Measurements from ENCODE around the gene CDIPT.

DNA sequence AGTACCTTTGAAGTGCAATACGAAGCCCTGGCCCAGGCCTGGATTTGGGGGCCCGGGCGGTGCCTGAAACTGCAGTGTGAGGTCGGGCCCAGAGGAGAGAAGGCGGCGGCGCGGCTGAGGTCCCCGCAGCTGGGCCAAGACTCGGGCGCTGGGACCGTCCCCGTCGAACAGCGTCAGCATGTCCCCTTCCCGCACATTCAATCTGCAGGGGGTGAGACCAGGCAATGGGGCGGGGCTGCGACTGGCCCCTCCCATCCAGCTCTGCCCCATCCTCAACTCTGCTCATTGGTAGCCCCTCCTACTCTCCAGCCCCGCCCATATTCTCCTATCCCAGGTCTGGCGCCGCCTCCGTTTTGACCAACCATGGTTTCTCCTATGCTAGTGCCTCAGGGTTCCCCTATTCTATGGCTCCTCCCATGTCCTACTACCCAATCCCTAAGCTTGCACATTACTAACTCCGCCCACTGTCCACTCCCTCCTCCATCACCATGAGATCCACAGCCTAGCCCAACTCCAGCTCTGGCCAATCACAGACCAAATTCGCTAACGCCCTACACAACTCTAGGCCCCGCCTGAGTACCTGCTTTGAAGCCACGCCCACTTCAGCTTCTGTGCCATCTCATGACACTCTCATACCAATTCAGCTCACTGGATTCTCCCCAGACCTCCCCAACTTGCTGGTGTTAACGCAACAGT lies 14.4 kb upstream of the CDIPT start:
- TF ChIP-seq ZNF7 (CRISPR knock-in tag; IDR thresholded peaks at IDR 0.05), result no peak
- TF ChIP-seq ZEB1 (IDR thresholded peaks at IDR 0.05; ENCODE audit: insufficient replicate concordance, low read depth), result no peak
- no peak for TF ChIP-seq ZNF274 (CRISPR knock-in tag; IDR thresholded peaks at IDR 0.05)
- no peak for TF ChIP-seq ZNF589 (CRISPR knock-in tag; conservative IDR thresholded peaks at IDR 0.05)
- no peak for TF ChIP-seq BHLHE40 (IDR thresholded peaks at IDR 0.05; ENCODE audit: low read length)
- no peak for TF ChIP-seq ZBTB8A (CRISPR knock-in tag; IDR thresholded peaks at IDR 0.05; ENCODE audit: borderline replicate concordance, low read depth)
- TF ChIP-seq ATAD3A (CRISPR knock-in tag; IDR thresholded peaks at IDR 0.05), result no peak
- no peak for TF ChIP-seq TCF7L2 (IDR thresholded peaks at IDR 0.05; ENCODE audit: low read depth, low read length)
- no peak for TF ChIP-seq RNF2 (conservative IDR thresholded peaks at IDR 0.05; ENCODE audit: low read depth)
- TF ChIP-seq, protein P1, sequence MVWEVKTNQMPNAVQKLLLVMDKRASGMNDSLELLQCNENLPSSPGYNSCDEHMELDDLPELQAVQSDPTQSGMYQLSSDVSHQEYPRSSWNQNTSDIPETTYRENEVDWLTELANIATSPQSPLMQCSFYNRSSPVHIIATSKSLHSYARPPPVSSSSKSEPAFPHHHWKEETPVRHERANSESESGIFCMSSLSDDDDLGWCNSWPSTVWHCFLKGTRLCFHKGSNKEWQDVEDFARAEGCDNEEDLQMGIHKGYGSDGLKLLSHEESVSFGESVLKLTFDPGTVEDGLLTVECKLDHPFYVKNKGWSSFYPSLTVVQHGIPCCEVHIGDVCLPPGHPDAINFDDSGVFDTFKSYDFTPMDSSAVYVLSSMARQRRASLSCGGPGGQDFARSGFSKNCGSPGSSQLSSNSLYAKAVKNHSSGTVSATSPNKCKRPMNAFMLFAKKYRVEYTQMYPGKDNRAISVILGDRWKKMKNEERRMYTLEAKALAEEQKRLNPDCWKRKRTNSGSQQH (CRISPR knock-in tag; IDR thresholded peaks at IDR 0.05; ENCODE audit: low read depth), result no peak
